ENCODE measurements around the gene FRAS1. TPM values are rescaled to one million over a fixed set of nuclear protein-coding genes. Genes with fewer than 3 reads are reported as not detected.

The FRAS1 gene
- total and polyA plus RNA-seq, 2 donors (not counting 3 experiments of a cell fraction or from before 2014, with no cell fraction given), result 1.4 to 3.6 TPM

DNA sequence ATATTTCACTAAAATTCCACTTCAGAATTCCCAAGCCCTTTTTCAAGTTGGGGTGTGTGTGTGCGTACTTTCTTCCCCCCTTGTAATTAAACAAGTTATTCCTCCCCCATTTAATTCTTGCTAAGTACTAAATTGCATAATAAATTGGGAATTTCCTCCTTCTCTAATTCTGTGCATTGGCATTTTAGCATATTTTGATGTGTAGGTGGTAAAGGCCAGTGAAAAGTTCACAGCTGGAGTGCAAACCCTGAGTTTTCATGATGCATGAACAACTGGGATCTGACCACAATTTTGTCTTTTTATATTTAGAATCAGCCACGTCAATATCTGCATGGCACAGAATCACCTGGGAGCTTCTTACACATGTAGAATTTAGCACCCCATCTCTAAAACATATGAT lies 513.0 kb downstream of the FRAS1 start:
- no TSS peak for BruUV-seq (replicated peaks)
- FAIRE-seq (no peak), DNase-seq (ENCODE audit: low read depth, low spot score) (no peak)
- H3K9ac ChIP-seq (replicated peaks; ENCODE audit: extremely low read depth, insufficient read depth, low read length), result no peak overlapping the region
- ChIA-PET POLR2A (no interaction called here), CTCF (interaction anchor here (1.8 kb wide), 1 partner anchor 10 kb away, joined by 9 read pairs; no protein-coding TSS in a partner anchor)
- peaks cover 0 to 4% of the 10 kb centered on the region in 2 experiments for H3K36me3 ChIP-seq (ENCODE audit: control insufficient read depth in 2 of 2, extremely low read depth in 1 of 2, insufficient read depth in 2 of 2, low read length in 2 of 2)
- H3K79me2 ChIP-seq (ENCODE audit: control insufficient read depth, insufficient read depth, low read length), result no peaks in the 10 kb centered on the region
- dilution Hi-C loops (cut with MboI; ENCODE audit: extremely low pct_ligation_motif_present, low sequenced_read_pairs) (no loop called here), intact Hi-C loops (cut with micrococcal nuclease) (no loop called here)
- no peaks in the 10 kb centered on the region for H3K9me1 ChIP-seq (replicated peaks; ENCODE audit: control insufficient read depth, extremely low read depth, insufficient read depth, low read length)
- H3K9me3 ChIP-seq (replicated peaks; ENCODE audit: control insufficient read depth, insufficient read depth, low read length), result no peaks in the 10 kb centered on the region
- no peaks in the 10 kb centered on the region for H4K20me1 ChIP-seq (replicated peaks; ENCODE audit: control insufficient read depth, extremely low read depth, insufficient read depth, low read length)
- TF ChIP-seq POLR2A (IDR thresholded peaks at IDR 0.05; ENCODE audit: low read depth, low read length) (no peak), JUN (IDR thresholded peaks at IDR 0.05; ENCODE audit: borderline replicate concordance, insufficient read depth, insufficient read length, low read depth) (no peak), EZH2 (IDR thresholded peaks at IDR 0.05; ENCODE audit: borderline replicate concordance, low read depth, low read length, severe bottlenecking) (no peak), POLR2AphosphoS5 (IDR thresholded peaks at IDR 0.05; ENCODE audit: insufficient read depth, low read depth, low read length) (no peak), GATA2 (IDR thresholded peaks at IDR 0.05; ENCODE audit: insufficient read depth, insufficient read length, low read depth, low read length) (no peak), FOS (IDR thresholded peaks at IDR 0.05; ENCODE audit: borderline replicate concordance, insufficient read depth, low read length) (no peak), MYC (IDR thresholded peaks at IDR 0.05; ENCODE audit: low read depth, low read length) (no peak)
- TF ChIP-seq, protein P1, sequence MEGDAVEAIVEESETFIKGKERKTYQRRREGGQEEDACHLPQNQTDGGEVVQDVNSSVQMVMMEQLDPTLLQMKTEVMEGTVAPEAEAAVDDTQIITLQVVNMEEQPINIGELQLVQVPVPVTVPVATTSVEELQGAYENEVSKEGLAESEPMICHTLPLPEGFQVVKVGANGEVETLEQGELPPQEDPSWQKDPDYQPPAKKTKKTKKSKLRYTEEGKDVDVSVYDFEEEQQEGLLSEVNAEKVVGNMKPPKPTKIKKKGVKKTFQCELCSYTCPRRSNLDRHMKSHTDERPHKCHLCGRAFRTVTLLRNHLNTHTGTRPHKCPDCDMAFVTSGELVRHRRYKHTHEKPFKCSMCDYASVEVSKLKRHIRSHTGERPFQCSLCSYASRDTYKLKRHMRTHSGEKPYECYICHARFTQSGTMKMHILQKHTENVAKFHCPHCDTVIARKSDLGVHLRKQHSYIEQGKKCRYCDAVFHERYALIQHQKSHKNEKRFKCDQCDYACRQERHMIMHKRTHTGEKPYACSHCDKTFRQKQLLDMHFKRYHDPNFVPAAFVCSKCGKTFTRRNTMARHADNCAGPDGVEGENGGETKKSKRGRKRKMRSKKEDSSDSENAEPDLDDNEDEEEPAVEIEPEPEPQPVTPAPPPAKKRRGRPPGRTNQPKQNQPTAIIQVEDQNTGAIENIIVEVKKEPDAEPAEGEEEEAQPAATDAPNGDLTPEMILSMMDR (IDR thresholded peaks at IDR 0.05; ENCODE audit: extremely low read depth in 1 of 2, insufficient read depth in 1 of 2, low read depth in 1 of 2, low read length in 2 of 2), result no peak
- TF ChIP-seq, protein P2, sequence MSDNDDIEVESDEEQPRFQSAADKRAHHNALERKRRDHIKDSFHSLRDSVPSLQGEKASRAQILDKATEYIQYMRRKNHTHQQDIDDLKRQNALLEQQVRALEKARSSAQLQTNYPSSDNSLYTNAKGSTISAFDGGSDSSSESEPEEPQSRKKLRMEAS (IDR thresholded peaks at IDR 0.05; ENCODE audit: insufficient read depth, insufficient read length), result no peak
- H3K4me2 ChIP-seq (ENCODE audit: insufficient read depth, low read length), result no peak overlapping the region
- H3K4me3 ChIP-seq (replicated peaks in 1 of 3; ENCODE audit: insufficient read depth in 1 of 3, low read depth in 1 of 3, low read length in 3 of 3), result no peak overlapping the region
- H3K27me3 ChIP-seq (ENCODE audit: control insufficient read depth in 2 of 2, insufficient read depth in 2 of 2, low read length in 2 of 2), result no peaks in the 10 kb centered on the region
- H3K27ac ChIP-seq (ENCODE audit: insufficient read depth, low read depth, low read length), result no peak overlapping the region
- H2AFZ ChIP-seq (ENCODE audit: low read depth, low read length), result no peak overlapping the region
- peaks cover 25% of the 10 kb centered on the region for H3K4me1 ChIP-seq (ENCODE audit: control insufficient read depth, extremely low read depth, insufficient read depth, low read length)

Measured in endothelial cell of umbilical vein (primary cell).